Erythroblast (primary cell): Measurements from ENCODE around the gene MDGA2.

Experiments
- GATA1 ChIP-seq: IDR thresholded peaks from 2 replicates; pipeline ENCODE4 v1.6.1; 2011; ENCODE audit warnings: low read depth, mild to moderate bottlenecking, control low read depth, low read length, moderate library complexity
- POLR2A ChIP-seq: IDR thresholded peaks from 2 replicates; pipeline ENCODE4 v1.6.1; 2011; ENCODE audit warnings: mild to moderate bottlenecking, low read length

GRCh38 chr14:47392326-47392725 lies 283.1 kb downstream of the MDGA2 start:
- TF ChIP-seq POLR2A (no peak), GATA1 (no peak)
